Measurements from ENCODE around the gene SEMA6A.
"Not testable (repeated sequence)": the region's sequence is repeated elsewhere in the genome, so short reads cannot be mapped to it uniquely, and the experiment has no call there.

The SEMA6A gene

GRCh38 chr5:116550082-116550481 lies 24.5 kb downstream of the SEMA6A start:
- no peak for DNase-seq (ENCODE audit: low spot score)

- no peak for DNase-seq (ENCODE audit: low spot score)
These were observed 27.9 kb downstream of the SEMA6A start for GRCh38 chr5:116546743-116547124.

- no peak for DNase-seq (ENCODE audit: low spot score)
These were observed 28.4 kb downstream of the SEMA6A start for GRCh38 chr5:116546033-116546742.

- not testable (repeated sequence) for DNase-seq (ENCODE audit: low spot score)
These were observed 29.2 kb downstream of the SEMA6A start for GRCh38 chr5:116545465-116545864.

- no peak for DNase-seq (ENCODE audit: low spot score)
These were observed 29.9 kb downstream of the SEMA6A start for GRCh38 chr5:116544531-116545241.

GRCh38 chr5:116543501-116543900 lies 31.1 kb downstream of the SEMA6A start:
- DNase-seq (ENCODE audit: low spot score) = no peak

- DNase-seq (ENCODE audit: low spot score) = no peak
These were observed 32.0 kb downstream of the SEMA6A start for GRCh38 chr5:116542619-116543018.

- no peak for DNase-seq (ENCODE audit: low spot score)
These were observed 35.4 kb downstream of the SEMA6A start for GRCh38 chr5:116539222-116539621.

- no peak for DNase-seq (ENCODE audit: low spot score)
These were observed 38.1 kb downstream of the SEMA6A start for GRCh38 chr5:116536316-116537083.

GRCh38 chr5:116534964-116535651 lies 39.5 kb downstream of the SEMA6A start:
- no peak for DNase-seq (ENCODE audit: low spot score)

GRCh38 chr5:116532762-116533525 lies 41.7 kb downstream of the SEMA6A start:
- DNase-seq (ENCODE audit: low spot score) = no peak

GRCh38 chr5:116531635-116532034 lies 43.0 kb downstream of the SEMA6A start:
- DNase-seq (ENCODE audit: low spot score) = no peak

- no peak for DNase-seq (ENCODE audit: low spot score)
These were observed 43.5 kb downstream of the SEMA6A start for GRCh38 chr5:116531117-116531516.

GRCh38 chr5:116530276-116530675 lies 44.3 kb downstream of the SEMA6A start:
- DNase-seq (ENCODE audit: low spot score) = no peak

GRCh38 chr5:116529615-116530014 lies 45.0 kb downstream of the SEMA6A start:
- no peak for DNase-seq (ENCODE audit: low spot score)

GRCh38 chr5:116528519-116529234 lies 45.9 kb downstream of the SEMA6A start:
- peak; percentile 93 for DNase-seq (ENCODE audit: low spot score)

- DNase-seq (ENCODE audit: low spot score) = no peak
These were observed 47.0 kb downstream of the SEMA6A start for GRCh38 chr5:116527582-116527981.

- DNase-seq (ENCODE audit: low spot score) = no peak
These were observed 48.9 kb downstream of the SEMA6A start for GRCh38 chr5:116525674-116526073.

GRCh38 chr5:116524966-116525365 lies 49.7 kb downstream of the SEMA6A start:
- no peak for DNase-seq (ENCODE audit: low spot score)
